GM12878 (cell line): ENCODE results near the gene ABCB8.

Source experiments
- BCL3 ChIP-seq: IDR thresholded peaks from 2 replicates; pipeline ENCODE4 v1.6.1; 2011; ENCODE audit warnings: borderline replicate concordance, low read depth, mild to moderate bottlenecking, moderate library complexity, low read length; ENCODE audit not compliant: insufficient read depth, poor library complexity, severe bottlenecking
- EZH2 ChIP-seq: IDR thresholded peaks from 2 replicates; pipeline ENCODE4 v1.6.1; 2012; ENCODE audit warnings: low read depth, mild to moderate bottlenecking, control low read depth, inconsistent platforms, low read length, borderline replicate concordance; ENCODE audit not compliant: control insufficient read depth
- TF ChIP-seq, protein P1 (sequence below), 3 experiments: IDR thresholded peaks in 2 of 3; conservative IDR thresholded peaks in 1 of 3; 2 replicates each; pipeline ENCODE4 v1.5.1; 2011; ENCODE audit warnings: low read depth in 3 of 3, low read length in 3 of 3, mild to moderate bottlenecking in 3 of 3, control low read depth in 2 of 3, moderate library complexity in 2 of 3, inconsistent platforms in 1 of 3, mixed read lengths in 1 of 3; ENCODE audit not compliant: control insufficient read depth in 2 of 3, insufficient read depth in 1 of 3; ENCODE audit errors: extremely low read depth in 1 of 3

GRCh38 chr7:151069841-151070573 lies 41.8 kb downstream of the ABCB8 start:
- TF ChIP-seq, protein P1, sequence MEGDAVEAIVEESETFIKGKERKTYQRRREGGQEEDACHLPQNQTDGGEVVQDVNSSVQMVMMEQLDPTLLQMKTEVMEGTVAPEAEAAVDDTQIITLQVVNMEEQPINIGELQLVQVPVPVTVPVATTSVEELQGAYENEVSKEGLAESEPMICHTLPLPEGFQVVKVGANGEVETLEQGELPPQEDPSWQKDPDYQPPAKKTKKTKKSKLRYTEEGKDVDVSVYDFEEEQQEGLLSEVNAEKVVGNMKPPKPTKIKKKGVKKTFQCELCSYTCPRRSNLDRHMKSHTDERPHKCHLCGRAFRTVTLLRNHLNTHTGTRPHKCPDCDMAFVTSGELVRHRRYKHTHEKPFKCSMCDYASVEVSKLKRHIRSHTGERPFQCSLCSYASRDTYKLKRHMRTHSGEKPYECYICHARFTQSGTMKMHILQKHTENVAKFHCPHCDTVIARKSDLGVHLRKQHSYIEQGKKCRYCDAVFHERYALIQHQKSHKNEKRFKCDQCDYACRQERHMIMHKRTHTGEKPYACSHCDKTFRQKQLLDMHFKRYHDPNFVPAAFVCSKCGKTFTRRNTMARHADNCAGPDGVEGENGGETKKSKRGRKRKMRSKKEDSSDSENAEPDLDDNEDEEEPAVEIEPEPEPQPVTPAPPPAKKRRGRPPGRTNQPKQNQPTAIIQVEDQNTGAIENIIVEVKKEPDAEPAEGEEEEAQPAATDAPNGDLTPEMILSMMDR (IDR thresholded peaks at IDR 0.05 in 2 of 3, conservative IDR thresholded peaks at IDR 0.05 in 1 of 3; ENCODE audit: control insufficient read depth in 2 of 3, extremely low read depth in 1 of 3, insufficient read depth in 1 of 3, low read depth in 3 of 3, low read length in 3 of 3) = no peak
- no peak for TF ChIP-seq BCL3
- TF ChIP-seq EZH2 = no peak
